GM12891 (cell line): ENCODE data around the gene COL6A3.

ENCODE experiments used
- POLR2A ChIP-seq: IDR thresholded peaks from 2 replicates; pipeline ENCODE4 v1.6.1; 2011; ENCODE audit warnings: low read depth, low read length, control low read depth
- TAF1 ChIP-seq: IDR thresholded peaks from 2 replicates; pipeline ENCODE4 v1.6.1; 2011; ENCODE audit warnings: low read depth, low read length, control low read depth

DNA sequence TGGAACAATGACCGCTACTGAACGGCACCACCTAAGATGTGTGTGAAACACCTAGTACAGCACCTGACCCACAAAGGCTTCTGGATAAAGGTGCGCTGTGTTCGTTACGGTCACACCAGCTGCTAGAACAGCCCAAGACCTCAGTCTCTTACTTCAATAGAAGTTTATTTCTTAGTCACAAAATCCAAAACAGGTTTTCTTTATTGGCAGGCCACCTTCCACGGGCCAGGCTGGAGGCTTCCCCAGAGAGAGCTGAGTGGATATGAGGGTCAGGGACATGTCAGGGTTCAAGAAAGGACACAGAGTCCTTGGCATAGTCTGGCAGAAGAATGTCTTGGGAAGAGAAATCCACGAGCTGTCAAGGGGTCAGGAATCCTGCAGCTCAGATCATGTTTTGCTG is 92.2 kb downstream of the COL6A3 start:
- TF ChIP-seq TAF1 (no peak), POLR2A (no peak)
